ENCODE data around the gene CLTB.

Gene CLTB

GRCh38 chr5:176425791-176426190 lies 9.5 kb upstream of the CLTB start:
- Histone ChIP-seq H3K4me3 (ENCODE audit: insufficient read length, low read depth) (no peak overlapping the region), H3K9ac (ENCODE audit: insufficient read length, low read depth) (no peak overlapping the region), H3K36me3 (ENCODE audit: insufficient read depth, insufficient read length, low read length) (no peaks in the 10 kb centered on the region), H3K27me3 (ENCODE audit: insufficient read depth, insufficient read length) (no peaks in the 10 kb centered on the region), H3K9me3 (ENCODE audit: insufficient read depth, low read length) (peaks cover 5% of the 10 kb centered on the region), H3K4me1 (ENCODE audit: insufficient read depth, insufficient read length) (no peaks in the 10 kb centered on the region)
- TF ChIP-seq SUZ12 (IDR thresholded peaks at IDR 0.05; ENCODE audit: extremely low read depth, insufficient read depth, insufficient read length) (no peak), ZNF274 (IDR thresholded peaks at IDR 0.05; ENCODE audit: low read depth, low read length) (no peak), YY1 (IDR thresholded peaks at IDR 0.05; ENCODE audit: insufficient read depth, insufficient read length) (no peak)
- no peak for DNase-seq (ENCODE audit: low read depth, low spot score)

- no peaks in the 10 kb centered on the region for H3K27me3 ChIP-seq (ENCODE audit: insufficient read depth, insufficient read length)
- H3K36me3 ChIP-seq (ENCODE audit: insufficient read depth, insufficient read length, low read length), result no peaks in the 10 kb centered on the region
- H3K9me3 ChIP-seq (ENCODE audit: insufficient read depth, low read length), result peaks cover 11% of the 10 kb centered on the region
- no peak for DNase-seq (ENCODE audit: low read depth, low spot score)
- no peak for TF ChIP-seq YY1 (IDR thresholded peaks at IDR 0.05; ENCODE audit: insufficient read depth, insufficient read length)
- TF ChIP-seq ZNF274 (IDR thresholded peaks at IDR 0.05; ENCODE audit: low read depth, low read length), result no peak
- no peak for TF ChIP-seq SUZ12 (IDR thresholded peaks at IDR 0.05; ENCODE audit: extremely low read depth, insufficient read depth, insufficient read length)
- H3K4me3 ChIP-seq (ENCODE audit: insufficient read length, low read depth), result no peak overlapping the region
- H3K9ac ChIP-seq (ENCODE audit: insufficient read length, low read depth), result no peak overlapping the region
- no peaks in the 10 kb centered on the region for H3K4me1 ChIP-seq (ENCODE audit: insufficient read depth, insufficient read length)
Measured at GRCh38 chr5:176425138-176425537, 8.8 kb upstream of the CLTB start.

- Histone ChIP-seq H3K9ac (ENCODE audit: insufficient read length, low read depth) (no peak overlapping the region), H3K27me3 (ENCODE audit: insufficient read depth, insufficient read length) (no peaks in the 10 kb centered on the region), H3K36me3 (ENCODE audit: insufficient read depth, insufficient read length, low read length) (no peaks in the 10 kb centered on the region), H3K4me3 (ENCODE audit: insufficient read length, low read depth) (no peak overlapping the region), H3K9me3 (ENCODE audit: insufficient read depth, low read length) (peaks cover 13% of the 10 kb centered on the region), H3K4me1 (ENCODE audit: insufficient read depth, insufficient read length) (no peaks in the 10 kb centered on the region)
- no peak for DNase-seq (ENCODE audit: low read depth, low spot score)
- TF ChIP-seq YY1 (IDR thresholded peaks at IDR 0.05; ENCODE audit: insufficient read depth, insufficient read length), result no peak
- TF ChIP-seq ZNF274 (IDR thresholded peaks at IDR 0.05; ENCODE audit: low read depth, low read length), result no peak
Measured at GRCh38 chr5:176424181-176424580, 7.8 kb upstream of the CLTB start.

- no peak for DNase-seq (ENCODE audit: low read depth, low spot score)
- Histone ChIP-seq H3K27me3 (ENCODE audit: insufficient read depth, insufficient read length) (peaks cover 9% of the 10 kb centered on the region), H3K9ac (ENCODE audit: insufficient read length, low read depth) (no peak overlapping the region), H3K4me1 (ENCODE audit: insufficient read depth, insufficient read length) (peaks cover 3% of the 10 kb centered on the region), H3K9me3 (ENCODE audit: insufficient read depth, low read length) (peaks cover 28% of the 10 kb centered on the region), H3K36me3 (ENCODE audit: insufficient read depth, insufficient read length, low read length) (no peaks in the 10 kb centered on the region), H3K4me3 (ENCODE audit: insufficient read length, low read depth) (no peak overlapping the region)
- TF ChIP-seq SUZ12 (IDR thresholded peaks at IDR 0.05; ENCODE audit: extremely low read depth, insufficient read depth, insufficient read length) (no peak), ZNF274 (IDR thresholded peaks at IDR 0.05; ENCODE audit: low read depth, low read length) (no peak), YY1 (IDR thresholded peaks at IDR 0.05; ENCODE audit: insufficient read depth, insufficient read length) (no peak)
Measured at GRCh38 chr5:176420972-176421544, 4.7 kb upstream of the CLTB start.

GRCh38 chr5:176420086-176420485 lies 3.7 kb upstream of the CLTB start:
- H3K9ac ChIP-seq (ENCODE audit: insufficient read length, low read depth), result no peak overlapping the region
- no peak overlapping the region for H3K4me3 ChIP-seq (ENCODE audit: insufficient read length, low read depth)
- peaks cover 3% of the 10 kb centered on the region for H3K4me1 ChIP-seq (ENCODE audit: insufficient read depth, insufficient read length)
- H3K36me3 ChIP-seq (ENCODE audit: insufficient read depth, insufficient read length, low read length), result no peaks in the 10 kb centered on the region
- DNase-seq (ENCODE audit: low read depth, low spot score), result no peak
- peaks cover 28% of the 10 kb centered on the region for H3K9me3 ChIP-seq (ENCODE audit: insufficient read depth, low read length)
- peaks cover 9% of the 10 kb centered on the region for H3K27me3 ChIP-seq (ENCODE audit: insufficient read depth, insufficient read length)
- no peak for TF ChIP-seq ZNF274 (IDR thresholded peaks at IDR 0.05; ENCODE audit: low read depth, low read length)
- TF ChIP-seq YY1 (IDR thresholded peaks at IDR 0.05; ENCODE audit: insufficient read depth, insufficient read length), result no peak
- no peak for TF ChIP-seq SUZ12 (IDR thresholded peaks at IDR 0.05; ENCODE audit: extremely low read depth, insufficient read depth, insufficient read length)

- no peak overlapping the region for H3K4me3 ChIP-seq (ENCODE audit: insufficient read length, low read depth)
- H3K9ac ChIP-seq (ENCODE audit: insufficient read length, low read depth), result no peak overlapping the region
- no peak for DNase-seq (ENCODE audit: low read depth, low spot score)
- peaks cover 1% of the 10 kb centered on the region for H3K36me3 ChIP-seq (ENCODE audit: insufficient read depth, insufficient read length, low read length)
- peaks cover 9% of the 10 kb centered on the region for H3K27me3 ChIP-seq (ENCODE audit: insufficient read depth, insufficient read length)
- H3K9me3 ChIP-seq (ENCODE audit: insufficient read depth, low read length), result peaks cover 28% of the 10 kb centered on the region
- TF ChIP-seq SUZ12 (IDR thresholded peaks at IDR 0.05; ENCODE audit: extremely low read depth, insufficient read depth, insufficient read length) (no peak), YY1 (IDR thresholded peaks at IDR 0.05; ENCODE audit: insufficient read depth, insufficient read length) (no peak)
- peaks cover 3% of the 10 kb centered on the region for H3K4me1 ChIP-seq (ENCODE audit: insufficient read depth, insufficient read length)
Measured at GRCh38 chr5:176418251-176418650, 1.9 kb upstream of the CLTB start.

- Histone ChIP-seq H3K9ac (ENCODE audit: insufficient read length, low read depth) (peak overlapping the region; percentile 32), H3K27me3 (ENCODE audit: insufficient read depth, insufficient read length) (peaks cover 9% of the 10 kb centered on the region), H3K4me3 (ENCODE audit: insufficient read length, low read depth) (no peak overlapping the region), H3K9me3 (ENCODE audit: insufficient read depth, low read length) (peaks cover 28% of the 10 kb centered on the region), H3K4me1 (ENCODE audit: insufficient read depth, insufficient read length) (peaks cover 3% of the 10 kb centered on the region), H3K36me3 (ENCODE audit: insufficient read depth, insufficient read length, low read length) (peaks cover 4% of the 10 kb centered on the region)
- no peak for DNase-seq (ENCODE audit: low read depth, low spot score)
- TF ChIP-seq SUZ12 (IDR thresholded peaks at IDR 0.05; ENCODE audit: extremely low read depth, insufficient read depth, insufficient read length), result no peak
Measured at GRCh38 chr5:176416965-176417364, 626 bp upstream of the CLTB start.

All from NT2/D1 (cell line).